Ureter (tissue), 1 donor: Measurements from ENCODE around the gene IFT74. TPM values are rescaled to one million over a fixed set of nuclear protein-coding genes. Genes with fewer than 3 reads are reported as not detected.
"Not testable (repeated sequence)": the region's sequence is repeated elsewhere in the genome, so short reads cannot be mapped to it uniquely, and the experiment has no call there.

Experiments used
- DNase-seq: peaks from one replicate; pipeline ENCODE4 v3.0.0-alpha.2; 2020; ENCODE audit warnings: low spot score
- total RNA-seq: library from RNA; stranded (reverse); gene quantifications from one replicate; pipeline ENCODE4 v1.2.4, GENCODE V29; 2023
- donor health status: DM: yes; HTN: yes; CAD: no.

The IFT74 gene
- total RNA-seq, 1 donor from 2014 or later = 21.7 TPM

DNA sequence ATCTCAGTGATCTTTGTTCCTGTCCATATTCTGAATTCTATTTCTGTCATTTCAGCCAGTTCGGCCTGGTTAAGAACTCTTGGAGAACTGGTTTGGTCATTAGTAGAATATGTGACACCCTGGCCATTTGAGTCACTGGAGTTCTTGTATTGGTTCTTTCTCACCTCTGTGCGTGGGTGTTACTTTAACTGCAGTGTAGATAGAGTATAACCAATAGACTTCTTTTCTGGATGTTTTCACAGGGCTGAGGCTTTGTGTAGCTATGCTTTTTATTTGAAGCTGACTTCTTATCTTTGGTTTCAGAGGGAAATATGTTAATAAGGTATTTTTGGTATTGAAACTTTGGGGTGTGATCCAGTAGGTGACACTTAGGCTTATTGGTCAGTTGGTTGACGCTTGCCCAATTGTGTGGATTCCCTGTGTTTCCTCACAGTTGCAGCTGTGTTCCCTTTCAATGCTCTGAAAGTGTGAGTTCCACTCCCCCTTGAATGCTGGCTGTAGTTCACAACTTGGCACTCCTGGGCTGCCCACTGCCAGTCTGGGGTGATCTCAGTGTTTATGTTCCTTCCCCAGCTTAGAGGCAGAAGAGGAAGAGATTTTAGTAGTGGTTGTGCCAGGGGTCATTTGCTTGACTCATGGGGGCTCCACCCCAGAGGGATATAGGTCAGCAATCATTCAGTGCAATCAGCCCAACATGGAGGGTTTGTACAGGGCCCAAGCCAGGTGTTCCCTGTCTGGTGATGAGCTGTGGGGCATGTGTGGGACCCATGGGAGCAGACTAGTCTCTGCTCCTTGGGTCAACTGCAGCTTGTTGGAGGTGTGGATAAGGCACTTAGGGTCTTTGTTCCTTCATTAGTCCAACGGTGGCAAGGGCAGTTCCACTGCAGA, 117.9 kb downstream of the IFT74 start:
- DNase-seq = no peak

DNA sequence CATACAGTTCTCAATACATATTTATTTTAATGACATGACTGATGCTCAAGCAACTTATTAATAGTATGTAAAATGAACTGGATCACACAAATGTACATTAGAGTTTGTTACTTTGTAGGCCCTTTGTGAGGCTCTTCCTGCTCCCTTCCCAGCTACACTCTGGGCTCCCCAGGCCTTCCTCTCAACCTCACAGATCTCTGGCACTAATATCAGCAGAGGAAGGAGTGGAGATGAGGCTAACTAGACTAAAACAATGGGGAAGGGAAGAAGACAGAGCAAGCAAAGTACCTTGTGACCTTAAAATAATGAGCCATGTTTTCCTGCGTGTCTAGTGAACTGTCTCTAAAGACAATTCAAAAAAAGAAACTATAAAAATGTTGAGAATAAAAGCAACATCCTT, 122.5 kb downstream of the IFT74 start:
- no peak for DNase-seq

DNA sequence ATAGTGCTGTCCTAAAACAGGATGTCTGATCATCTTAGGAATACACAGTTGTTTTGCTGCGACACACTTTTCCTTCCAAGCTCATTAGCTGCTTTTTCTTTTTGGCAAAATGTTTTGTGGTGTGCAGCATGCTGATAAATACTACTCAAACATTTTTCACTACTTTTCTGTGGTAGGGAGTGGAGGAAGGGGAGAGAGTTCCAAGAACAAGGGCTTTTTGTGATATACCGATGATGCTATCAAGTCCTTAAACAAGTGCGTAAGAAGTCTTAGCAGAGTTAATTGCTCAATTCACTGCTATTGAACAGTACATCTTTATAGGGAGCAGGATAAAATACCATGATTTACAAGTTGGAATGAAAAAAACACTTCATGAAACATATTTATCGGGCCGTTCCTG, 129.2 kb downstream of the IFT74 start:
- DNase-seq = no peak

DNA sequence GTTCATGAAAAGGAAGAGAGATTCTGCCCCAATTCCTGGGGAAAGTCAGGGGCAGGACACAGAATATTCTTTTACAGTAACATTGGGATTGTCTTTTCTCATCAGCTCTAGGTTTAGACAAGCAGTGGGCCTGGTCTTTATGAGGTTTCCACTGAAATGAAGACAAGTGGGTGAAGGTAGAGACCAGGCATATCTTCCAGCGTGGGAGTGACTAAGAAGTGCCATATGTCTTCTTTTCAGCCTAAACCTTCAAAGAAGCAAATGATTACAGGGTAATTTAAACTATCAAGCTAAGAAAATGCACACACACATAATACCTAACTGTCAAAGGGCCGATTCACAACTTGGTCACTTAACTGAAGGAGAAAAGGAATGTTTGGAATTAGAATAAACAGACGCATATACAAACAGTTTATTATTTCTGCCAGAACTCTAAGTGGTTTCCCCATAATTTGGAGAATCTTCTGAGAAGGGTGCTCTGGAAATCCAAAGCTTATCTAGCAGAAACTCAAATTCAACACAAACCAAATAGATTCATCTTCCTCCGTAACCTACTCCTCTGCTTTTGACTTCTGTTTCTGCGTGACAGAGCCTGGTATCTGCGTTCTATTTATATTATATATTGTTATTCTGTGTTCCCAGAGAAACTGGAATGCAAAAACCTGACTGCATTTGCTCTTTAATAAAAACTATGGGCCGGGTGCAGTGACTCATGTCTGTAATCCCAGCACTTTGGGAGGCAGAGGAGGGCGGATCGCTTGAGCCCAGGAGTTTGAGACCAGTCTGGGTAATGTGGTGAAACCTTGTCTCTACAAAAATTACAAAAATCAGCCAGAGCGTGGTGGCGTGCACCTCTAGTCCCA, 130.8 kb downstream of the IFT74 start:
- DNase-seq = no peak

DNA sequence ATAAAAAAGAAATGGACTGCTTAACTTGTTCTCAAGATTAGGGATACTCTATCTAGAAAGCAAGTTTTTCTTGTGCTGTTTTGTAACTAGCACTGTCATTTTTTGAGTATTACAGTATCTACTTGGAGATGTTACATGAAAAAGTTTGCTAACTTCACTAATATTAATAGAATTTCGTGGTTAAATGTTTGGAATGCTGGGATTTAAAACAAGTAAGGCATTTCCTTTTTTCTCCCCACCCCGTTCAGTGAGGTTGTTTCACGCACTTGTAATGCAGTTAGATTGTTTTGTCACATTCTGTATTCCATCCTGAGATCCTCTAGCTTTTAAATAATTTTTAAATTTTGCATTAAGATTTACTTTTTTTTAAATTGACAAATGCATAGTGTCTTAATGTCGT, 132.8 kb downstream of the IFT74 start:
- DNase-seq = no peak

DNA sequence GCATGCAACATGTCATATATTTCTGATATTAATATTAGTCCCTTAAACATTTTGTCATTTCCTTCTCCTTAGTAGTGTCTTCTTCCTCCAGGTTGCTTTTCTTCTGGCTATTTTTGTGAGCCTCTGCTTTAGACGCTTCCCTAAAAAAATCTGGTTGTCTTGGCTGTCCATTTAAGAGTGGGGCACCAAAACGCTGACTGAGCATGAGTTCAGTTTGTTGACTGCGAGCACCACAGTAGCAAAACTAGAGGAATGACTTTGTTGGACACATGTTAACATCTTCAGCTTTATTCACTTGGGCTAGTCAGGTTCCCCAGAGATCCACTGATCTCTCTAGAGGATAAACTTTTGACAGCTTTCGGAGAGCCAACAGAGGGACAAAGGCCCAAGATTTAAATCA, 133.5 kb downstream of the IFT74 start:
- DNase-seq = no peak

DNA sequence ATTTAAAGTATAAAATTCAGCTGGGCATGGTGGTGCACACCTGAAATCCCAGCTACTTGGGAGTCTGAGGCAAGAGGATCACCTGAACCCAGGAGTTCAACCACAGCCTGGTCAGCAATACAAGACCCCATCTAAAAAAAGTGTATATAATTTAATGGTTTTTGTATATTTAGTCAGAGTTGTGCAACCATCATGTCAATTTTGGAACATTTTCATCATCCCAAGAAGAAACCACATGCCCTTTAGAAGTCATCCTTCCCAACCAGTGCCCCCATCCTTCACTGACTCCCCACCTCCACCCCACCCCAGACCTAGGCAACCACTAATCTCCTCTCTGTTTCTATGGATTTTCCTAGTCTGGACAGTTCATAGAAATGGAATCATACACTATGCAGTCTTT, 134.0 kb downstream of the IFT74 start:
- no peak for DNase-seq

DNA sequence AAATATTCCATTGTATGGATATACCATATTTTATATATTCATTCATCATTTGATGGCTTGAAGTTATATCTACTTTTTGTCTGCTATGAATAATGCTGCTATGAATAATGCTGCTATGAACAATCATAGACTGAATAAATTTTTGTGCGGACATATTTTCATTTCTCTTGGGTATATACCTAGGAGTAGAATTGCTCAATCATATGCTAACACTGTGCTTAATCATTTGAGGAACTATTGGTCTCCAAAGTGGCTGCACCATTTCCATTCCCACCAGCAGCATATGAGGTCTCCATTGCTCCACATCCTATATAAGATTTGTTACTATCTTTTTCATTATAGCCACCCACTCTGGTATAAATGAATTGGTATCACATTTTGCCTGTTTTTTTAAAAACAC, 134.5 kb downstream of the IFT74 start:
- DNase-seq = no peak

DNA sequence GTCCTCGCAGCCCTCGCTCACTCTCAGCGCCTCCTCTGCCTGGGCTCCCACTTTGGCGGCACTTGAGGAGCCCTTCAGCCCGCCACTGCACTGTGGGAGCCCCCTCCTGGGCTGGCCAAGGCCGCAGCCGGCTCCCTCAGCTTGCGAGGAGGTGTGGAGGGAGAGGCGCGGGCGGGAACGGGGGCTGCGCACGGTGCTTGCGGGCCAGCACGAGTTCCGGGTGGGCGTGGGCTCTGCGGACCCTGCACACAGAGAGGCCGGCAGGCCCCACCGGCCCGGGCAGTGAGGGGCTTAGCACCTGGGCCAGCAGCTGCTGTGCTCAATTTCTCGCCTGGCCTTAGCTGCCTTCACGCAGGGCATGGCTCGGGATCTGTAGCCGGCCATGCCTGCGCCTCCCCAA, 136.3 kb downstream of the IFT74 start:
- DNase-seq = not testable (repeated sequence)

DNA sequence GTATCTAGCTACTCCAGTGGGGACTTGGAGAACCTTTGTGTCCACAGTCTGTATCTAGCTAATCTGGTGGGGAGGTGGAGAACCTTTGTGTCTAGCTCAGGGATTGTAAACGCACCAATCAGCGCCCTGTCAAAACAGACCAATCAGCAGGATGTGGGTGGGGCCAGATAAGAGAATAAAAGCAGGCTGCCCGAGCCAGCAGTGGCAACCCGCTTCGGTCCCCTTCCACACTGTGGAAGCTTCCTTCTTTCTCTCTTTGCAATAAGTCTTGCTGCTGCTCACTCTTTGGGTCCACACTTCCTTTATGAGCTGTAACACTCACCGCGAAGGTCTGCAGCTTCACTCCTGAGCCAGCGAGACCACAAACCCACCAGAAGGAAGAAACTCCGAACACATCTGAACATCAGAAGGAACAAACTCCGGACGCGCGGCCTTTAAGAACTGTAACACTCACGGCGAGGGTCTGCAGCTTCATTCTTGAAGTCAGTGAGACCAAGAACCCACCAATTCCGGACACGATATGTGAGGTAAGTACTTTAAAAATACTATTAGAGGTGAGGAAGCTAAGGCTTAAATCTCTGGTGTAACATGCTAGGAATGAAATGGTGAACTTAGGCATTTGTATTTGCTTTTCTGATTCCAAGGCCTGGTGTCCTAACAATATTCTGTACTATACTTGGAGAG, 137.3 kb downstream of the IFT74 start:
- not testable (repeated sequence) for DNase-seq

DNA sequence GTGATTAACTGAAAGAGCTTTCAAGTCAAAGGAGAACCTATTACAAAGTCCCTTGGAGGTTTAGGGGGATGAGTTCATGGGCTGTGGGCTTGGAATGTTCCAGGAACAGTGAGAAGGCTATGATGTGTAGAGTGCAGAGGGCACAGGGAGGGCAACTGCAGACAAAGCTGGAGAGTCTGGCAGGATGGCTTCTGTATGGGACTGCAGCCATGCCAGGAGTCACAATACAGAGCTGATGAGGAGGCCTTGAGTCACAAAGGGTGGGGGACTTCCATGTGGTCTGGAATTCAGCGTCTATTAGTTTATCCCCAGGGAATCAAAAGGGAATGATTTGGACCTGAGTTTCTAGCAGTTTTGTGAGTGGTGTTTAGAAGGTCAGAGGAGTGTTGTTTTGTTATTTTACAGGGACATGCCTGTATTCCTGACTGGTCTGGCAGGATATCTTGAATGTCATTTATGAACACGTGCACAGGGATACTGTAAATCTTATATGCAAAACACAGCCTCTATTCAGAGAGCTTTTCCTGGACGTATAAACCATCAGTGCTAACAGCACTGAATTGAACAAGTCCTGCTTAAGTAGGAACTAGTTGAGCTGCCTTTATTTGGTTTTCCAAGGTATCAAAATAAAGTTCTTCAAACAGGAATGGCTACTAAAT, 138.6 kb downstream of the IFT74 start:
- no peak for DNase-seq

DNA sequence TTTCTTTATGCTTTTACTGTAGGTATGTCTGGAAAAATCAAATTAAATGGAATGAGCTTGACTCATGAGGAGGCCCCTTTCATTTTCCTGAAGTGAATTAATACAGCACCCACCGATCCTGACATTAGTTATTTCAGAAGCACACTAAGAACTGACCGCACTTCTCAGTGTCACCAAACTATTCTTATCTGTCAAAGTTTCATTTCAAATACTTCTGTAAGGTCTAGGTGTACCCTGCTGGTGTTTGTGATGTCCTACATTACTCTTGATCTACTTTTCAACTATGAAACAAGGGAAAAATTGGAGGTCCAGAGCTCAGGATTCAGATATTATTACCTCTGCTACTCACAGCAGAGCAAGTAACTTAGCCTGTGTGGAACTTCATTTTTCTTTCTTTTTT, 151.0 kb downstream of the IFT74 start:
- DNase-seq = no peak

DNA sequence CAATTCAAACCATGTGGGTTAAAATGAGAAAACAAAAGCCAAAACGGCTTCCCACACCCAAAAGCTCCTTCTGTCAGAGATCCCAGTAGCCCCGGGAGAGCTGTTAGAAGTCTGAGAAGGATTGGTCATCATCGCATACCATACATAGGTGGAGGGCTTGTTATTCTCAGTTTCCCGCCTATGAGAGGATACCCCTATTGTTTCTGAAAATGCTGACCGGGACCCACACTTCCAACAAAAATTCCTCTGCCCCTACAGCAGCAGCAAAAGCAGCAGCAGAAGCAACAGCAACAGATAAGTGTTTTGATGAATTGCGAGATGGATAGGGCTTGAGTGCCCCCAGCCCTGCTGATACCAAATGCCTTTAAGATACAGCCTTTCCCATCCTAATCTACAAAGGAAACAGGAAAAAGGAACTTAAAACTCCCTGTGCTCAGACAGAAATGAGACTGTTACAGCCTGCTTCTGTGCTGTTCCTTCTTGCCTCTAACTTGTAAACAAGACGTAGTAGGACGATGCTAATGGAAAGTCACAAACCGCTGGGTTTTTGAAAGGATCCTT, 152.8 kb downstream of the IFT74 start, which contains the start of gene TEK:
TEK (plus strand) TSS at position 245 of the 561 bp plus-strand sequence. CDS start 366 bp downstream, outside the sequence.
- DNase-seq = no peak

DNA sequence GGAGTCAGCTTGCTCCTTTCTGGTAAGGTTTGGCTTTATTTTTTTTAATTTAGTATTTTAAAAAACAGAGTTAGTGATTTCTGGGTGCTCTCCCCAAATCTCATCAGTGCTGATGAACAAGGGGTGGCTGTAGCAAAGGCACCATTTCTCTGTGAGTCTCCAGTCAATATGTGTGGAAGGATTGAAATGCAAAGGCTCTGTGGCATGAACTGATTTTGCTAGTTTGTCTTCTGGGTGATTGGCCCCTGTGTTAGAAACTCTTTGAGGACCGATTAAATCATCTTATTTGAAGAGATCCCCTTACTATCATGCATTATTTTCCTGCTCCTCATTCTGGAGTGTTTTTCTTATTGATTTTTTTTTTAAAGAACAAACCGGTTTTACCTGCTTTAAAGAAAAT, 153.4 kb downstream of the IFT74 start:
- DNase-seq = no peak

DNA sequence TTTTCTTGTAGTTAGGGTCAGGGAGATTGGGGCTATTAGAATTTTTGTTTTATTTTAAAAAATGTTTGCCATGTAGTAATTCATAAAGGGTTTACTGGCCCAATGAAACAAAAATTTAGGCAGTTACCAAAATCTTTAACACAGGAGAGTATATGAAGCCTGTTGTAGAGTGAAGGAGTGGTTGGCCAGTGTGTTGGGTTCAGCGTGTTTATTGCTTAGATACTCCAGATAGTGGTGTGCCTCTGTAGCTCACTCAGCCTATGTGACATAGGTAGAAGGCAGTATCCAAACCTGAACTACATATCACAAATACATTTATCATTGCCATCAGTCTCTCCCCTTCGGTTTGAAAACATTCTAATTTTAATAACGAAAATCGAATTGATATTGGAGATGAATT, 154.0 kb downstream of the IFT74 start:
- DNase-seq = no peak

DNA sequence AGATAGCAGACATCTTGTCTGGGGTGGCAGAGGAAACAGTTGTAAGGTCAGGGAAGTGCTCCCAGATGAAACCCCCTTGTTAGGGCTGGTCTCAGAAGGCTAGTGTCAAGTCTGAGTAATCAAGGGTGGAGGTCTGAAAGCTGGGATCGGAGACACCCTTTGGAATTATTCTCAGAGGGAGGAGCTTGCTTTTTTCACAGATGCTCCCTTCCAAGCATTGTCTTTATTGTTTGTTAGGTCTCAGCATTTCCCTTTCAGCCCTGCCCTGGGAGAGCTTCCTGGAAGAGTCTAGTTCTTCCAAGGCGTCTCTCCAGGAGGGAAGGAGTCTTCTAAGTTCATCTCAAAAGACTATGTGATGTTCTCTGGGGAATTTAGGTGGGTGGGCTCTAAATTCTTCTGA, 156.0 kb downstream of the IFT74 start:
- DNase-seq = no peak

Other genes starting within 250 kb of the IFT74 start
- gene CAAP1, start 63.6 kb upstream of the IFT74 start, total RNA-seq = 14.2 TPM
- gene PLAA, start 9.2 kb upstream of the IFT74 start, total RNA-seq = 26.0 TPM
- not detected for gene LRRC19, start 49.3 kb downstream of the IFT74 start, total RNA-seq
- gene TEK, start 152.8 kb downstream of the IFT74 start, total RNA-seq = 13.1 TPM